ENCODE results near the gene OTUB1. TPM values are rescaled to one million over a fixed set of nuclear protein-coding genes. Genes with fewer than 3 reads are reported as not detected.

OTUB1 gene
- total RNA-seq, 1 donor, result 38.0 TPM

DNA sequence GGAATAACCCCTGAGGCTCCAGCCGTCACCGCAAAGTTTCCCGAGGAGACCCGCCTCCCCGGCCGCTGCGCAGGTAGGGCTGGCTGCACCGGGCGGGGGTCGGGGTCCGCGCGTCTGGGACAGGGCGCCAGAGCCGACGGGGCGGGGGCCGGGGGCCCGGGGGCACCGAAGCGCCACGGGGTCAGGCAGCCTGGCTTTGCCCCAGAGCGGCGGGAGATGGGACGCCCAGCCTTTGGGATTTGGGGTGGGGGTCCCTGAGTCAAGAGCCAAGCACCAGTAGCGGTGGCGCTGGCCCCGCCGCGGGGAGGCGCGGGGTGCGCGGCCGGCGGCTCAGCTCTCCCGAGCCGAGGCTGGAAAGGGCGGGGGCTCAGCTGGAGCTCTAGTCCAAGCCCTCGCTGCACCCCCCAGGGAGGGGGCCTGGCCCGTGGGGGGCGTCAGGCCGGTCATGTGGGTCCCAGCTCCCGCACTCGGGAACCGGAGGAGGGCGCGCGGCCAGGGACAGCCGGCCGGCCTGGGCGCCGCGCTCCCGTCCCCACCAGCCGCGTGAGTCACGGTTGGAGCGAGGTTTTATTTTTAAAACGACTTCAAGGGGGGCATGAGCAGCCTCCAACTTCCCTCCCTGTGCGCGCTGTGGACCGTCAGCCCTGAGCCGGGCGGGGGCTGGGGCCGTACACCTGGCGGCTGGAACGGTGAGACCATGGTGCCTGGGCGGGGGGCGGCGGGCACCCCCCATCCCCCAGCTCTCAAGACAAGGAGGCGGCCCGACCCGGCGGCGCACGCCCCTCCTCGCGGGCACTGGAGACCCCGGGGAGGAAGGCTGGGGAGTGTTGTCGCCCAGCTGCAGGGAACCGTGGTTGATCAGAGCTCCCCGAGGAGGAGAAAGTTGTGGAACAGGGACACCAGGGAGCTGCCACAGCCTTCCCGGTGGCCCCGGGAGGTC is 50.1 kb downstream of the OTUB1 start:
- H3K4me3 ChIP-seq (ENCODE audit: low read depth, low read length), result peak overlapping the region; percentile 23
- peak; percentile 16 for DNase-seq (ENCODE audit: low read depth)
- TF ChIP-seq, protein P1, sequence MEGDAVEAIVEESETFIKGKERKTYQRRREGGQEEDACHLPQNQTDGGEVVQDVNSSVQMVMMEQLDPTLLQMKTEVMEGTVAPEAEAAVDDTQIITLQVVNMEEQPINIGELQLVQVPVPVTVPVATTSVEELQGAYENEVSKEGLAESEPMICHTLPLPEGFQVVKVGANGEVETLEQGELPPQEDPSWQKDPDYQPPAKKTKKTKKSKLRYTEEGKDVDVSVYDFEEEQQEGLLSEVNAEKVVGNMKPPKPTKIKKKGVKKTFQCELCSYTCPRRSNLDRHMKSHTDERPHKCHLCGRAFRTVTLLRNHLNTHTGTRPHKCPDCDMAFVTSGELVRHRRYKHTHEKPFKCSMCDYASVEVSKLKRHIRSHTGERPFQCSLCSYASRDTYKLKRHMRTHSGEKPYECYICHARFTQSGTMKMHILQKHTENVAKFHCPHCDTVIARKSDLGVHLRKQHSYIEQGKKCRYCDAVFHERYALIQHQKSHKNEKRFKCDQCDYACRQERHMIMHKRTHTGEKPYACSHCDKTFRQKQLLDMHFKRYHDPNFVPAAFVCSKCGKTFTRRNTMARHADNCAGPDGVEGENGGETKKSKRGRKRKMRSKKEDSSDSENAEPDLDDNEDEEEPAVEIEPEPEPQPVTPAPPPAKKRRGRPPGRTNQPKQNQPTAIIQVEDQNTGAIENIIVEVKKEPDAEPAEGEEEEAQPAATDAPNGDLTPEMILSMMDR (IDR thresholded peaks at IDR 0.05; ENCODE audit: insufficient read depth, low read depth, low read length), result no peak

DNA sequence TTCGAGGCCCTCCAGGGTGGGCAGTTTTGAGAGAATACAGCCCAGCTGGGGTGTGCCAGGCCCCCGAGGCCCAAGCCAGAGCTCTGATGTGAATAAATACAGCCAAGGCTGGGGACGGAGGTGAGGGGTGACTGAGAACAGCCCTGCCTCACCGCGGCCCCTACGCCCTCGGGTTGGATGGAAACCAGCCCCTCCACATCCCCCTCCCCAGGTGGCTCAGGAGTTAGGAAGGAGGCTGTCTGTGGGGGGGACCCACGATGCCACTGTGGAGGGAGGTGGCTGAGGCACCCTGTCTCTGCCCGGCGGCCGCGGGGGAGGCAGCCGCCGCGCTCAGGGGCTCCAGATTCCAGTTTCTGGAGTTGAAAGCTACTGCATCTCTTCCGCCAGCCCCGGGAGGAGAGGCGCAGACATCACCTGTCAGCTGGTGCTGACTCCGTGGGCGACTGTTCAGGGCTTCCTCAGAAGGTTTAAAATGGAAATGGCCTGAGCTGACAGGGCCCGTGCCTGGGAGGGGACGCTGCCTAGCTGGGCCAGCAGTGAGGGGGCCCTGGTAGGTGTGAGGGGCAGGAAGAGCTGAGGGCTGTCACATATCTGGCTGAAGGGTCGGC is 50.9 kb downstream of the OTUB1 start:
- DNase-seq (ENCODE audit: low read depth), result no peak
- TF ChIP-seq, protein P1 (IDR thresholded peaks at IDR 0.05; ENCODE audit: insufficient read depth, low read depth, low read length), result no peak
- no peak overlapping the region for H3K4me3 ChIP-seq (ENCODE audit: low read depth, low read length)

DNA sequence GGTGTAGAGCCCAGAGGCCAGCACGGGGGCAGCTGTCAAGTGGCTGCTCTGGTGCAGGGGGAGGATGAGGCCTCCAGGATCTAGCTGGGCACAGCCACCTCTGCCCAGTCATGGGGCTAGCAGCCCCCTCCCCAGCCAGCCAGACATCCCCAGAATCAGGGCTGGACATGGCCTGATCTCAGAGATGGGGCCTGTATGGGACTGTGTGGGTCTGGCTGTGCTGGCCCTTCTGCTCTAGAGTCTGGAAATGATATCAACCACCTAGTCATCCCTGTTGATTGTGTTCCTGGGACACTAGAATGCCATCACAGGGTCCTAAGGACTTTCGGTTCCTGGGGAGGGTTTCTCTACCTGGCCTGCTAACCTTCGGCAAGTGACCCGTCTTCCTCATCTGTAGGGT is 52.3 kb downstream of the OTUB1 start:
- TF ChIP-seq, protein P1 (IDR thresholded peaks at IDR 0.05; ENCODE audit: insufficient read depth, low read depth, low read length), result no peak
- H3K4me3 ChIP-seq (ENCODE audit: low read depth, low read length), result no peak overlapping the region
- no peak for DNase-seq (ENCODE audit: low read depth)

DNA sequence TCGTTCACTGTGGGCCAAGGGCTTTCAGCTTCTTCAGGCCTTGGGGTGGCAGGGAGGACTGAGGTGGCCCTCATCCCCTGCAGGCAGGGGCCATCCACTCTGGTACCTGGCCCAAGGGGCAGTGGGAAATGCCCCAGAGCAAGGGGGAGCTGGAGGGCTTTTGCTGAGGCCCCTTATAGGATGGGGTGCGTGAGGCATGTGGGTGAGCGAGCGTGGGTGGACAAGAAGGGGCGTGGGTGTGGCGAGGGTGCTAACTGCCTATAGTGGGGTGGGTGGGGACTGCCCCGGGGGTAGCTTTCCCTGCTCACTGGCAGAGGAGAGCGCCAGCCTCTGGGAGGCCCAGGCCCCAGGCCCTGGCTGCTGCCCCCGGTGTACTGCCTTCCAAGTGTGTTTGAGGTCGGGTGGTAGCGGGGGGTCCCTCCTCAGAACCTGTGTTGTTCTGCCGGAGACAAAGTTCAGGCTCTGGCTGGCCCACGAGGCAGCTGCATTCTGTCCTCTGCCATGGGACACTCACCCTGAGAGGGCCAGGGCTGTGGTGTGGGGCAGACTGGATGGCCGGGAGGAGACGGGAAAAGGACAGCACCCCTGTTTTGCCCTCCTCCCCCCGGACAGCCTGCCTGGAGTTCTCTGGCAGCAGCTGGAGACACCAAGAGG is 52.9 kb downstream of the OTUB1 start:
- no peak for DNase-seq (ENCODE audit: low read depth)
- no peak overlapping the region for H3K4me3 ChIP-seq (ENCODE audit: low read depth, low read length)
- TF ChIP-seq, protein P1 (IDR thresholded peaks at IDR 0.05; ENCODE audit: insufficient read depth, low read depth, low read length), result no peak

DNA sequence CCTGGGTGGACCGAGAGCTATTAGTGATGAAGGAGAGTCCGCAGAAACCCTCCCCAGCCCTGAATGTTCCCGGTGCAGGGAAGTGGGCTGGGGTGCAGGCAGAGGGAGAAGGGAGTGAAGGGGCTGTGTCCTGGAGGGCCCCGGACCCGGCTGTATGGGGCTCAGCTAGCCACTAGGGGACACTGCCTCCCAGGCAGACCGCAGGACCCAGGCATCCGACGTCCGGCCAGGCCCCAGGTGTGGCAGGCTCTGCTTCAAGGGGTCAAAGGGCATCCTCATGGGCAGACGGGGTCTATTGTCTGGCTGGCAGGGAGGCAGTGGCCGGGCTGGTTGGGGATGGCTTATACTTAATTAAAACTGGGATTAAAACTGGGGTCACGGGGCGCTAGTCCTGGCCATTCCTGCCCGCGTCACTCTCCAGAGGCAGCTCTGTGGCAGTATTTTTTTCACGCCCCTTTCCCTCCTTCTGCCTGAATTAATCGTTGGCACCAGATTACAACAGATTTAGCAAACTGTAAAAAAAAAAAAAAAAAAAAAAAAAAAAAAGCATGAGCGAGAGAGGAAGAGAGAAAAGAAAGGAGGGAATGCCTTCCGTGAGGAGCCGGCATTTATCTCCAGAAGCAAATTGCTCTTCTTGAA is 54.6 kb downstream of the OTUB1 start:
- no peak overlapping the region for H3K4me3 ChIP-seq (ENCODE audit: low read depth, low read length)
- no peak for DNase-seq (ENCODE audit: low read depth)
- TF ChIP-seq, protein P1 (IDR thresholded peaks at IDR 0.05; ENCODE audit: insufficient read depth, low read depth, low read length), result peak; percentile 60

DNA sequence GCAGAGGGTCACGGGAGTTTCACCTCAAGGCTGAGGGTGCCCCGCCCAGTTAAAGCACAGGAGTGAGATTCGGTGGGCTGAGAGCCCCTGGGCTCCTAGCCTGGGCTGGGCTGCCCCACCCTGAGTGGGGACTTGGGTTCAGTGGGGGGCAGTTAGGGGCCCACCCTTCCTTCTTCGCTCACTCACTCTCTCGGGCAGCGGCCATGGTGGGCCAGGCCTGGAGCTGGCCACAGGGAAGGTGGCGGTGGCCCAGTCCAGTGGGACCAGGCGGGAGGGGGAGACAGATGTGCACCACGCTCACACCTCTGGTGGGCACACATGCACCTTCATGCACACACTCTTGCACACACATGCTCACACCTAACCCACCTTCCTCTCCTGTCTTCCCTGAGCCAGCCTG is 55.6 kb downstream of the OTUB1 start:
- no peak for DNase-seq (ENCODE audit: low read depth)
- no peak overlapping the region for H3K4me3 ChIP-seq (ENCODE audit: low read depth, low read length)
- TF ChIP-seq, protein P1 (IDR thresholded peaks at IDR 0.05; ENCODE audit: insufficient read depth, low read depth, low read length), result no peak
